ENCODE data around the gene UVRAG.

Gene UVRAG

GRCh38 chr11:76105637-76106036 lies 290.6 kb downstream of the UVRAG start:
- no peak for DNase-seq (ENCODE audit: extremely low read depth, insufficient read length)
- no peaks in the 10 kb centered on the region for H3K27me3 ChIP-seq (replicated peaks; ENCODE audit: control insufficient read depth, insufficient read depth, low read length)
- H3K36me3 ChIP-seq (ENCODE audit: control insufficient read depth, insufficient read depth, low read length): no peaks in the 10 kb centered on the region; the same call in 1 of the 2 replicates
- H3K4me3 ChIP-seq (replicated peaks; ENCODE audit: low read depth, low read length): no peak overlapping the region
- no peak for TF ChIP-seq CTCF (IDR thresholded peaks at IDR 0.05; ENCODE audit: insufficient read depth, low read length, poor library complexity, severe bottlenecking)

GRCh38 chr11:76107971-76108370 lies 293.0 kb downstream of the UVRAG start:
- Histone ChIP-seq H3K27me3 (replicated peaks; ENCODE audit: control insufficient read depth, insufficient read depth, low read length) (no peaks in the 10 kb centered on the region), H3K36me3 (ENCODE audit: control insufficient read depth, insufficient read depth, low read length) (peaks cover 3% of the 10 kb centered on the region), H3K4me3 (replicated peaks; ENCODE audit: low read depth, low read length) (no peak overlapping the region)
- no peak for DNase-seq (ENCODE audit: extremely low read depth, insufficient read length)
- TF ChIP-seq CTCF (IDR thresholded peaks at IDR 0.05; ENCODE audit: insufficient read depth, low read length, poor library complexity, severe bottlenecking): no peak

- no peak for DNase-seq (ENCODE audit: extremely low read depth, insufficient read length)
- TF ChIP-seq CTCF (IDR thresholded peaks at IDR 0.05; ENCODE audit: insufficient read depth, low read length, poor library complexity, severe bottlenecking): no peak
- H3K36me3 ChIP-seq (ENCODE audit: control insufficient read depth, insufficient read depth, low read length): peaks cover 5% of the 10 kb centered on the region
- no peak overlapping the region for H3K4me3 ChIP-seq (replicated peaks; ENCODE audit: low read depth, low read length)
- no peaks in the 10 kb centered on the region for H3K27me3 ChIP-seq (replicated peaks; ENCODE audit: control insufficient read depth, insufficient read depth, low read length)
Observed at GRCh38 chr11:76114238-76114637, 299.2 kb downstream of the UVRAG start.

GRCh38 chr11:76115555-76115954 lies 300.5 kb downstream of the UVRAG start:
- H3K4me3 ChIP-seq (replicated peaks; ENCODE audit: low read depth, low read length): no peak overlapping the region
- H3K36me3 ChIP-seq (ENCODE audit: control insufficient read depth, insufficient read depth, low read length): peaks cover 5% of the 10 kb centered on the region
- TF ChIP-seq CTCF (IDR thresholded peaks at IDR 0.05; ENCODE audit: insufficient read depth, low read length, poor library complexity, severe bottlenecking): no peak

GRCh38 chr11:76119032-76119431 lies 304.0 kb downstream of the UVRAG start:
- Histone ChIP-seq H3K36me3 (ENCODE audit: control insufficient read depth, insufficient read depth, low read length) (peaks cover 2% of the 10 kb centered on the region), H3K27me3 (replicated peaks; ENCODE audit: control insufficient read depth, insufficient read depth, low read length) (no peaks in the 10 kb centered on the region)
- no peak for DNase-seq (ENCODE audit: extremely low read depth, insufficient read length)

More at GRCh38 chr11:76115555-76115954, 300.5 kb downstream of the UVRAG start:
- H3K27me3 ChIP-seq (replicated peaks; ENCODE audit: control insufficient read depth, insufficient read depth, low read length): no peaks in the 10 kb centered on the region
- DNase-seq (ENCODE audit: extremely low read depth, insufficient read length): no peak

More at GRCh38 chr11:76119032-76119431, 304.0 kb downstream of the UVRAG start:
- TF ChIP-seq CTCF (IDR thresholded peaks at IDR 0.05; ENCODE audit: insufficient read depth, low read length, poor library complexity, severe bottlenecking): no peak
- H3K4me3 ChIP-seq (replicated peaks; ENCODE audit: low read depth, low read length): no peak overlapping the region
